ENCODE results near the gene AVL9. TPM values are rescaled to one million over a fixed set of nuclear protein-coding genes. Genes with fewer than 3 reads are reported as not detected.
A peak's percentile ranks its signal among the peaks of the same experiment; 100 is the strongest.

AVL9 gene
- total and polyA plus RNA-seq, 9 of the 15 experiments (the other 6 are each of a cell fraction or from before 2014, with no cell fraction given): 6.4 to 66.2 (median 30.1) TPM

- TF ChIP-seq ZNF24 (IDR thresholded peaks at IDR 0.05) (peak; percentile 60; the same call in 1 of the 2 replicates), TCF3 (CRISPR knock-in tag; IDR thresholded peaks at IDR 0.05) (peak; percentile 9; the same call in 1 of the 2 replicates), NFRKB (IDR thresholded peaks at IDR 0.05; ENCODE audit: low read depth) (peak; percentile 98), ETV1 (tag; conservative IDR thresholded peaks at IDR 0.05; ENCODE audit: low read depth) (peak; percentile 97), ZNF146 (CRISPR knock-in tag; IDR thresholded peaks at IDR 0.05; ENCODE audit: unreplicated experiment) (peak; percentile 23), E2F6 (IDR thresholded peaks at IDR 0.05; ENCODE audit: borderline replicate concordance in 1 of 2, extremely low read depth in 1 of 2, insufficient read depth in 1 of 2, insufficient read length in 1 of 2, low read depth in 1 of 2, low read length in 1 of 2, poor library complexity in 1 of 2, severe bottlenecking in 1 of 2) (peak; percentile 36 to 54), CTBP1 (IDR thresholded peaks at IDR 0.05; ENCODE audit: borderline replicate concordance) (peak; percentile 69; the same call in 1 of the 2 replicates), BCOR (IDR thresholded peaks at IDR 0.05) (peak; percentile 53), CHAMP1 (IDR thresholded peaks at IDR 0.05) (peak; percentile 82), POLR2B (IDR thresholded peaks at IDR 0.05; ENCODE audit: low read depth, partially characterized antibody) (peak; percentile 85)
- TF ChIP-seq, protein P1, sequence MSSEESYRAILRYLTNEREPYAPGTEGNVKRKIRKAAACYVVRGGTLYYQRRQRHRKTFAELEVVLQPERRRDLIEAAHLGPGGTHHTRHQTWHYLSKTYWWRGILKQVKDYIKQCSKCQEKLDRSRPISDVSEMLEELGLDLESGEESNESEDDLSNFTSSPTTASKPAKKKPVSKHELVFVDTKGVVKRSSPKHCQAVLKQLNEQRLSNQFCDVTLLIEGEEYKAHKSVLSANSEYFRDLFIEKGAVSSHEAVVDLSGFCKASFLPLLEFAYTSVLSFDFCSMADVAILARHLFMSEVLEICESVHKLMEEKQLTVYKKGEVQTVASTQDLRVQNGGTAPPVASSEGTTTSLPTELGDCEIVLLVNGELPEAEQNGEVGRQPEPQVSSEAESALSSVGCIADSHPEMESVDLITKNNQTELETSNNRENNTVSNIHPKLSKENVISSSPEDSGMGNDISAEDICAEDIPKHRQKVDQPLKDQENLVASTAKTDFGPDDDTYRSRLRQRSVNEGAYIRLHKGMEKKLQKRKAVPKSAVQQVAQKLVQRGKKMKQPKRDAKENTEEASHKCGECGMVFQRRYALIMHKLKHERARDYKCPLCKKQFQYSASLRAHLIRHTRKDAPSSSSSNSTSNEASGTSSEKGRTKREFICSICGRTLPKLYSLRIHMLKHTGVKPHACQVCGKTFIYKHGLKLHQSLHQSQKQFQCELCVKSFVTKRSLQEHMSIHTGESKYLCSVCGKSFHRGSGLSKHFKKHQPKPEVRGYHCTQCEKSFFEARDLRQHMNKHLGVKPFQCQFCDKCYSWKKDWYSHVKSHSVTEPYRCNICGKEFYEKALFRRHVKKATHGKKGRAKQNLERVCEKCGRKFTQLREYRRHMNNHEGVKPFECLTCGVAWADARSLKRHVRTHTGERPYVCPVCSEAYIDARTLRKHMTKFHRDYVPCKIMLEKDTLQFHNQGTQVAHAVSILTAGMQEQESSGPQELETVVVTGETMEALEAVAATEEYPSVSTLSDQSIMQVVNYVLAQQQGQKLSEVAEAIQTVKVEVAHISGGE (CRISPR knock-in tag; IDR thresholded peaks at IDR 0.05): peak; percentile 92 to 99 (median 98)
- TF ChIP-seq, protein P2, sequence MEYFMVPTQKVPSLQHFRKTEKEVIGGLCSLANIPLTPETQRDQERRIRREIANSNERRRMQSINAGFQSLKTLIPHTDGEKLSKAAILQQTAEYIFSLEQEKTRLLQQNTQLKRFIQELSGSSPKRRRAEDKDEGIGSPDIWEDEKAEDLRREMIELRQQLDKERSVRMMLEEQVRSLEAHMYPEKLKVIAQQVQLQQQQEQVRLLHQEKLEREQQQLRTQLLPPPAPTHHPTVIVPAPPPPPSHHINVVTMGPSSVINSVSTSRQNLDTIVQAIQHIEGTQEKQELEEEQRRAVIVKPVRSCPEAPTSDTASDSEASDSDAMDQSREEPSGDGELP (CRISPR knock-in tag; IDR thresholded peaks at IDR 0.05; ENCODE audit: borderline replicate concordance): peak; percentile 100
- TF ChIP-seq, protein P3, sequence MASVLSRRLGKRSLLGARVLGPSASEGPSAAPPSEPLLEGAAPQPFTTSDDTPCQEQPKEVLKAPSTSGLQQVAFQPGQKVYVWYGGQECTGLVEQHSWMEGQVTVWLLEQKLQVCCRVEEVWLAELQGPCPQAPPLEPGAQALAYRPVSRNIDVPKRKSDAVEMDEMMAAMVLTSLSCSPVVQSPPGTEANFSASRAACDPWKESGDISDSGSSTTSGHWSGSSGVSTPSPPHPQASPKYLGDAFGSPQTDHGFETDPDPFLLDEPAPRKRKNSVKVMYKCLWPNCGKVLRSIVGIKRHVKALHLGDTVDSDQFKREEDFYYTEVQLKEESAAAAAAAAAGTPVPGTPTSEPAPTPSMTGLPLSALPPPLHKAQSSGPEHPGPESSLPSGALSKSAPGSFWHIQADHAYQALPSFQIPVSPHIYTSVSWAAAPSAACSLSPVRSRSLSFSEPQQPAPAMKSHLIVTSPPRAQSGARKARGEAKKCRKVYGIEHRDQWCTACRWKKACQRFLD (CRISPR knock-in tag; IDR thresholded peaks at IDR 0.05): peak; percentile 88
- TF ChIP-seq, protein P4, sequence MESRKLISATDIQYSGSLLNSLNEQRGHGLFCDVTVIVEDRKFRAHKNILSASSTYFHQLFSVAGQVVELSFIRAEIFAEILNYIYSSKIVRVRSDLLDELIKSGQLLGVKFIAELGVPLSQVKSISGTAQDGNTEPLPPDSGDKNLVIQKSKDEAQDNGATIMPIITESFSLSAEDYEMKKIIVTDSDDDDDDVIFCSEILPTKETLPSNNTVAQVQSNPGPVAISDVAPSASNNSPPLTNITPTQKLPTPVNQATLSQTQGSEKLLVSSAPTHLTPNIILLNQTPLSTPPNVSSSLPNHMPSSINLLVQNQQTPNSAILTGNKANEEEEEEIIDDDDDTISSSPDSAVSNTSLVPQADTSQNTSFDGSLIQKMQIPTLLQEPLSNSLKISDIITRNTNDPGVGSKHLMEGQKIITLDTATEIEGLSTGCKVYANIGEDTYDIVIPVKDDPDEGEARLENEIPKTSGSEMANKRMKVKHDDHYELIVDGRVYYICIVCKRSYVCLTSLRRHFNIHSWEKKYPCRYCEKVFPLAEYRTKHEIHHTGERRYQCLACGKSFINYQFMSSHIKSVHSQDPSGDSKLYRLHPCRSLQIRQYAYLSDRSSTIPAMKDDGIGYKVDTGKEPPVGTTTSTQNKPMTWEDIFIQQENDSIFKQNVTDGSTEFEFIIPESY (CRISPR knock-in tag; IDR thresholded peaks at IDR 0.05): peak; percentile 30; the same call in 1 of the 2 replicates
Measured at GRCh38 chr7:32490127-32490796, 5.0 kb upstream of the AVL9 start, which contains the start of gene LSM5 (continued).

Data from K562 (cell line).